Subcutaneous adipose tissue (tissue), 4 donors: ENCODE data around the gene ADAM8. TPM values are rescaled to one million over a fixed set of nuclear protein-coding genes. Genes with fewer than 3 reads are reported as not detected.

Experiments used
- CTCF ChIP-seq: fragments of 450-650 bp; IDR thresholded peaks from one replicate; pipeline ENCODE4 v1.5.1; 2016; ENCODE audit warnings: low read depth, mild to moderate bottlenecking, control low read depth, antibody characterized with exemption, moderate library complexity
- total RNA-seq, 4 donors: library from RNA; depleted of rRNA; stranded (reverse); fragments of >200 nt; gene quantifications; one replicate each; pipeline ENCODE4 v1.1.0, GENCODE V29; 2016

The ADAM8 gene
- total RNA-seq, 4 donors from 2014 or later, result 0.65 to 27.9 (median 3.3) TPM

GRCh38 chr10:133311570-133311969, 34.9 kb upstream of the ADAM8 start:
- TF ChIP-seq CTCF, result no peak

- no peak for TF ChIP-seq CTCF
Observed at GRCh38 chr10:133310789-133311188, 34.1 kb upstream of the ADAM8 start.

- TF ChIP-seq CTCF, result no peak
Observed at GRCh38 chr10:133310399-133310755, 33.7 kb upstream of the ADAM8 start.

GRCh38 chr10:133309720-133310398, 33.2 kb upstream of the ADAM8 start:
- no peak for TF ChIP-seq CTCF

GRCh38 chr10:133309100-133309719, 32.5 kb upstream of the ADAM8 start:
- TF ChIP-seq CTCF, result no peak

GRCh38 chr10:133308421-133309099, 31.9 kb upstream of the ADAM8 start, which contains the start of the genes TUBGCP2 and ZNF511:
TUBGCP2 (minus strand) TSS chr10:133308872; CDS start chr10:133302941, 5,931 bp downstream.
ZNF511 (plus strand) TSS chr10:133308914; CDS start chr10:133308944, 30 bp downstream.
- no peak for TF ChIP-seq CTCF

- TF ChIP-seq CTCF, result no peak
Observed at GRCh38 chr10:133307776-133308420, 31.2 kb upstream of the ADAM8 start.
